ENCODE results near the gene TGFB3. TPM values are rescaled to one million over a fixed set of nuclear protein-coding genes. Genes with fewer than 3 reads are reported as not detected.

TGFB3 gene
- total RNA-seq, 1 experiment from 2014 or later = 1.6 TPM

GRCh38 chr14:75979648-75980565, 1.9 kb downstream of the TGFB3 start:
- Histone ChIP-seq H3K4me2 (ENCODE audit: low read length) (no peak overlapping the region), H3K9ac (ENCODE audit: low read length) (no peak overlapping the region), H3K27me3 (ENCODE audit: insufficient read depth, low read length) (no peaks in the 10 kb centered on the region), H3K27ac (ENCODE audit: low read depth, low read length) (no peak overlapping the region), H3K9me2 (ENCODE audit: insufficient read depth) (no peaks in the 10 kb centered on the region), H3K4me1 (ENCODE audit: control insufficient read depth in 1 of 2, insufficient read depth in 2 of 2, low read length in 2 of 2) (peaks cover 10 to 16% of the 10 kb centered on the region in 2 experiments), H3K9me3 (ENCODE audit: control insufficient read depth in 1 of 2, insufficient read depth in 1 of 2, low read depth in 1 of 2, low read length in 2 of 2) (no peaks in the 10 kb centered on the region), H3K79me2 (ENCODE audit: insufficient read depth, low read length) (no peaks in the 10 kb centered on the region), H2AFZ (ENCODE audit: low read depth, low read length, poor library complexity, severe bottlenecking) (no peak overlapping the region), H3K4me3 (replicated peaks in 1 of 2; ENCODE audit: low read depth in 1 of 2, low read length in 2 of 2) (no peak overlapping the region), H3K36me3 (ENCODE audit: control insufficient read depth in 1 of 2, insufficient read depth in 2 of 2, low read length in 2 of 2) (no peaks in the 10 kb centered on the region), H4K20me1 (ENCODE audit: insufficient read depth) (no peaks in the 10 kb centered on the region)
- TF ChIP-seq SP1 (IDR thresholded peaks at IDR 0.05; ENCODE audit: low read depth) (no peak), EZH2phosphoT487 (IDR thresholded peaks at IDR 0.05; ENCODE audit: borderline replicate concordance) (no peak), YY1 (IDR thresholded peaks at IDR 0.05; ENCODE audit: extremely low read depth, insufficient replicate concordance, low read depth, low read length) (no peak), SIN3A (IDR thresholded peaks at IDR 0.05; ENCODE audit: low read depth) (no peak), RAD21 (IDR thresholded peaks at IDR 0.05; ENCODE audit: low read depth) (no peak), MAX (IDR thresholded peaks at IDR 0.05) (no peak), CEBPB (IDR thresholded peaks at IDR 0.05; ENCODE audit: low read depth) (no peak), SRF (IDR thresholded peaks at IDR 0.05; ENCODE audit: low read depth) (no peak), ZNF274 (IDR thresholded peaks at IDR 0.05; ENCODE audit: low read depth, low read length) (no peak), EGR1 (IDR thresholded peaks at IDR 0.05; ENCODE audit: low read depth) (no peak), ZFX (IDR thresholded peaks at IDR 0.05) (no peak), ELF1 (IDR thresholded peaks at IDR 0.05; ENCODE audit: borderline replicate concordance, low read depth) (no peak), REST (IDR thresholded peaks at IDR 0.05; ENCODE audit: low read depth) (no peak), ZBTB33 (IDR thresholded peaks at IDR 0.05; ENCODE audit: extremely low read depth, insufficient replicate concordance, low read length) (no peak), CTCF (IDR thresholded peaks at IDR 0.05 in 2 of 3, conservative IDR thresholded peaks at IDR 0.05 in 1 of 3; ENCODE audit: borderline replicate concordance in 1 of 3, insufficient read depth in 1 of 3, low read depth in 2 of 3, low read length in 2 of 3) (no peak), EZH2 (IDR thresholded peaks at IDR 0.05) (no peak), POLR2A (IDR thresholded peaks at IDR 0.05; ENCODE audit: borderline replicate concordance, extremely low read depth, insufficient read depth, insufficient read length) (no peak), FOSL1 (IDR thresholded peaks at IDR 0.05; ENCODE audit: low read depth) (no peak)
- ChIA-PET RAD21 (ENCODE audit: low non-redundant PET in 1 of 2, low total read pairs in 2 of 2, uncharacterized antibody in 2 of 2, unreplicated experiment in 2 of 2) (interaction anchor here (1.0 to 3.3 kb wide), 11 partner anchors 72 to 271 kb away, joined by 3 to 16 read pairs (median 5); no protein-coding TSS in a partner anchor), POLR2A (interaction anchor here (1.1 kb wide), 1 partner anchor 271 kb away, joined by 5 read pairs; no protein-coding TSS in a partner anchor), CTCF (interaction anchor here (0.8 to 7.2 kb wide), 9 partner anchors 73 to 402 kb away, joined by 3 to 176 read pairs (median 10); partner anchors contain the start of genes ERG28 and TTLL5)
- intact Hi-C loops (cut with micrococcal nuclease) = no loop called here
- ATAC-seq (no peak), DNase-seq (ENCODE audit: low read depth, low spot score) (no peak)
- no TSS peak for BruUV-seq (replicated peaks)
